NCI-H82 (cell line): ENCODE results near the gene FPGS.
A peak's percentile ranks its signal among the peaks of the same experiment; 100 is the strongest.

Experiments
- DNase-seq: peaks from one replicate; lab custom pipeline; 2025; lab: John Stamatoyannopoulos, UW

FPGS gene

DNA sequence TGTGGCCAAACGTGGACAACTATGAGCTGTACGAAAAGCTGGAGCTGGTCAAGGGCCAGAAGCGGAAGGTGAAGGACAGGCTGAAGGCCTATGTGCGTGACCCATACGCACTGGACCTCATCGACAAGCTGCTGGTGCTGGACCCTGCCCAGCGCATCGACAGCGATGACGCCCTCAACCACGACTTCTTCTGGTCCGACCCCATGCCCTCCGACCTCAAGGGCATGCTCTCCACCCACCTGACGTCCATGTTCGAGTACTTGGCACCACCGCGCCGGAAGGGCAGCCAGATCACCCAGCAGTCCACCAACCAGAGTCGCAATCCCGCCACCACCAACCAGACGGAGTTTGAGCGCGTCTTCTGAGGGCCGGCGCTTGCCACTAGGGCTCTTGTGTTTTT is 13.5 kb upstream of the FPGS start:
- no peak for DNase-seq

DNA sequence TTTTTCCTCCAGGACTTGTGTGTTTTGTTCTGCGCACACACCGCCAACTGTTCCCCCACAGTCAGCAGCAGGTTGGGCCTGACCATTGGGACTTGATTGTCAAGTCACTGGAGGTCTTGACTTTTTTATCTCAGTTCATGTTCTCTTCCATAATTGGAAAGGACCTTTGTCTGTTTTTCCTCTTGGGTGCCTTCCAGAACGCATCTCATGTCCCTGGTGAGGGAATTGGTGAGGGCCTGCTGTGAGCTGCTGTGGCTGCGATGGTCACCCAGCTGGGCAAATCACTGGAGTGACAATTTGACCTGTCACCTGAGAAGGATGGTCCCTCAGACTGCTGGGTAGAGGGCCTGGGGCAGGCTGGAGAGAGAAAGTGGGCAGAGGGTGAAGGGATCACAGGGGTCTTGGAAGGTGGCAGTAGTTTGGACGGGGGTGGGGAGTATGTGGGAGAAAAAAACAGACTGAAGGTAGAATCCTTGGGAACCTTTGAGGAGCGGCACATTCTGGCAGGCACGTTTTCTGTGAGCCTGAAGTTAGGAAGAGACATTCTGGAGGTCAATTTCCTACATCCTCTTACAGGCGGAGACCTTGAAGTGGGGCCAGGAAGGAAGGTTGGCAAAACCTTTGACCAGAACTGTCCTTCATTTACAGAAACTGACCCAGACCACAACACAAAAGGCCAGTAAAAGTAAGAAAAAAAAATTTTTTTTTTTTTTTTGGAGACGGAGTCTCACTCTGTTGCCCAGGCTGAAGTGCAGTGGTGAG is 12.4 kb upstream of the FPGS start:
- DNase-seq = no peak

DNA sequence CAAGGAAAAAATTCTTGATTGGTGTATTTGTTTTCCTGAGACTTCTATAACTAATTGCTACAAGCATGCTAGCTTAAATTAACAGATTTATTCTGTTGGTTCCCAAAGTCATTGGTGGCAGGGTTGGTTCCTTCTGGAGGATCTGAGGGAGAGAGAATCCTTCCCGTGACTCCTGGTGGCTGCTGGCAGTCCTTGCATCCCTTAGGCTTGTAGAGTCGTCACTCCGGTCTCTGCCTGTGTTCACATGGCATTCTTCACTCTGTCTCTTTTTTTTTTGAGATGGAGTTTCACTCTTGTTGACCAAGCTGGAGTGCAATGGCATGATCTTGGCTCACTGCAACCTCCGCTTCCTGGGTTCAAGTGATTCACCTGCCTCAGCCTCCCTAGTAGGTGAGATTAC is 11.6 kb upstream of the FPGS start:
- DNase-seq = no peak

DNA sequence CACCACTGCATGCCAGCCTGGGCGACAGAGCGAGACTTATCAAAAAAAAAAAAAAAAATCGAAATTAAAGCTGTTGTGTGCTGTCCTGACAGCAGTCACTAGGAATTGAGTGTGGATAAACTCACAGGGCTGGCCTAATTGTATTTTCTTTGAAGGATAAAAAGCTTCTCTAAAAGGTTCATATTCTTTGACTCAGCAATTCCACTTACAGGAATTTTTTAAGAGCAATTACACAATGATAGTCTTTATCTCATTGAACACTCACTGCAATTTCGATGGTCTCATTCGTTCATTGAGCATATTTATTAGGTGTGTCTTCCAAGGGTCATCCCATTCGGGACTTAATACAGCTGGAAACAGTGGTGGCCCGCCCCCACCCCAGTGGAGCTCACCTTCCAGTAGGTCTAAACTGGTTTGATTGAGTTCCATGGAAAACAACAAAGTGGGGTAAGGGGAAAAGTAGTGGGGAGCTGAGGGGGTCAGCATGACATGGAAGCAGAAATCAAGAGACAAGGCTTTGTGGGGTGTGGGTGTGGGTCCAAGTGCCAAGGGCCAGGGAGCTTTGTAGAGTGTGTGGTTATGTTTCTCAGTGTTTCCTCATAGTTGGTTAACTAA is 10.2 kb upstream of the FPGS start:
- DNase-seq = no peak

DNA sequence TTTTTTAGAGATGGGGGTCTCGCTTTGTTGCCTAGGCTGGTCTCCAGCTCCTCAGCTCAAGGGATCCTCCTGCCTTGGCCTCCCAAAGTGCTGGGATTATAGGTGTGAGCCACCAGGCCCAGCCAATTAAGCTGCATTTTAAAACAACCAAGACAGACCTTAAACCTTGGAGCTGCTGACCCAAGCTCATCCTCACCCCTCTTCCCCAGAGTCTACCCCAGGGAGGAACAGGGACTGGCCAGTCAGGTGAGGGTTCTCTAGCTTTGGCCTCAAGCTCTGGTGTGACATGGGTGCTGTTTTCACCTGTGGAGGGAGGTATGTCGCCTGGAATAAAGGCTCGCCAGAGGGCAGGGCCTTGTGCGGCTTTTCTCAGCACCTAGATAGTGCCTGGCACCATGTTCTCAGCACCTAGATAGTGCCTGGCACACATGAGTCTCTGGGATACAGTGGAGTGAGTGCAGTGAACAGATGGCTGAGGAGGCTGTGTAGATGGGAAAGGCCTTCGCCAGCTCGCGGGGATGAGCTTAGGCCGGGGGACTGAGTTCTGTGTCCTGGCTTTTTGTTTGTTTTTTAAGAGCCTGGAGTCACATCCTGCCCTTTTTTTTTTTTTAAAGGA is 9.5 kb upstream of the FPGS start:
- peak; percentile 75 for DNase-seq

DNA sequence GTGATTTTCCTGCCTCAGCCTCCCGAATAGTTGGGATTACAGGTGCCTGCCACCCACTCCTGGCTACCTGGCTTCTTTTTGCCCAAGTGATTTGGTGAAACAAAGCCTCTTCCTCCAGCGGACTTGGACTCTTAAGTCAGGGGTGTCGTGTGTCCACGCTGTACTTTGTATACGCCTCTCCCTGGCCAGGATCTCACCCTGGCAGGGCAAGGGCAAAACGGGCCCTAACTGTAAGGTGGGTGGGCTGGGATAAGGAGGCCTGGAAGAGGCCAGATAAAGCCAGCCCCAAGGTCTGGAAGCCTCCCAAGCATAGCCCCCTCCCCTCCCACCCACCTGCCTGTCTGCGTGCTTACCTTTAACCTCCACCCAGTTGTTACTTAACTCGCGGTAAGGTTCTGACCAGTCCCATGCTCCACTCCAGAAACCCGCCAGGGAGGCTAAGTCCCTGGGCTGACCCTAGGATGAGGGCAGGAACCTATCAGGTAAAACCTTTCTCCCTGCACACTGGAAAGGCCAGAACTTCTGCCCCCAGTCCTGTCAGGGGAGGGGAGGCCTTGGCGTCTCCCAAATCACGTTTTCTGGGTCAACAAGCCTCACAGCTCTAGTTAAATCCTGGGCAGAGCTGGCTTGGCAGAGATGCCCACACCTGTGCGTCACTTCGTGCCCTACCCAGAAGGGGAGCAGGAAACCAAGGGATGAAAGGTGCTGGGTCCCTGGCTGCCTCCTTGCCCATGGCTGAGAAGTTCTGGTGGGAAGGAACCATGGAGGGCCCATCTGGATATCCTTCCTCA is 8.5 kb upstream of the FPGS start:
- DNase-seq = no peak

DNA sequence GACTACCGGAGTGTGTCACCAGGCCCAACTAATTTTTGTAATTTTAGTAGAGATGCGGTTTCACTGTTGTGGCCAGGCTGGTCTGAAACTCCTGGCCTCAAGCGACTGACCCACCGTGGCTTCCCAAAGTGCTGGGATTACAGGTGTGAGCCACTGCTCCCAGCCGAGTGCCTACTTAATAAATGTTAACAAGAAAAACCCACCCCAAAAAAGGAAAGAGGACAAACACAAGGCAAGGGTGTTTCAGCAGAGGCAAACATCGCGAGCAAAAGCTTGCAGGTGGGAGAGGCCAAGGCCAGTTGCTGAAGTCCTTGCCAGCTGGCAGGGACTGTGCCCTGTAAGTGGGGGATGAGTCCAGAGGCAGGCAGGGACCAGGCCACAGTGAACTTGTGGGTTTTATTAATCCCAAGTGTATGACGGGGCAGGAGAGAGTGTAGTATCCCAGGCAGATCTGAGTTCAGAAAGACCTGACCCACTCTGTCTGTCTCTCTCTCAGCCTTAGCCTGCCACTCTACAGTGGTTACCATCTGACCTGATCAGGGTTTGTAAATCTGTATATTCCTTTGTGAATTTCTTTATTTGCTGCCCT is 6.4 kb upstream of the FPGS start:
- DNase-seq = no peak

DNA sequence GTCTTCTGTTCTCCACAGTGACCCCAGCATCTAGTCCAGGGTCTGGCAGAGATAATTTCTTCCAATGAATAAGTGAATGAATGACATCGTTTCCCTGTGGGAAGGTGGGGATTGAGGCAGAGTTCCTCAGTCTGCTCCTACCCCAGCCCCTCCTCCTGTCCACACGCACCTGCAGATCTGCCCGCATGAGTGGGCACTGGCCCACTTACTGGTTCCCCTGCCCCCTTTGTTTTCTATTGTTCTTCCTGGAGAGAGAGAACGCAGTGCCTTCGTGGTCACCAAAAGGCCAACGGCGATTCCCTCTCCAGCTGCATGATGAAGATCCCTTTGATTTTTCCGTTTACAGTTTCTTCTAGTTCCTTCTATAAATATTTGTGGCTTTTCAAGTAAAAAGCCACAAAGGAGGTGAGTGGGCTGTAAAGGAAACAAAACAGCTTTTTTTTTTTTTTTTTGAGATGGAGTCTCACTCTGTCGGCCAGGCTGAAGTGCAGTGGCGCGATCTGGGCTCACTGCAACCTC is 5.8 kb upstream of the FPGS start:
- DNase-seq = no peak

DNA sequence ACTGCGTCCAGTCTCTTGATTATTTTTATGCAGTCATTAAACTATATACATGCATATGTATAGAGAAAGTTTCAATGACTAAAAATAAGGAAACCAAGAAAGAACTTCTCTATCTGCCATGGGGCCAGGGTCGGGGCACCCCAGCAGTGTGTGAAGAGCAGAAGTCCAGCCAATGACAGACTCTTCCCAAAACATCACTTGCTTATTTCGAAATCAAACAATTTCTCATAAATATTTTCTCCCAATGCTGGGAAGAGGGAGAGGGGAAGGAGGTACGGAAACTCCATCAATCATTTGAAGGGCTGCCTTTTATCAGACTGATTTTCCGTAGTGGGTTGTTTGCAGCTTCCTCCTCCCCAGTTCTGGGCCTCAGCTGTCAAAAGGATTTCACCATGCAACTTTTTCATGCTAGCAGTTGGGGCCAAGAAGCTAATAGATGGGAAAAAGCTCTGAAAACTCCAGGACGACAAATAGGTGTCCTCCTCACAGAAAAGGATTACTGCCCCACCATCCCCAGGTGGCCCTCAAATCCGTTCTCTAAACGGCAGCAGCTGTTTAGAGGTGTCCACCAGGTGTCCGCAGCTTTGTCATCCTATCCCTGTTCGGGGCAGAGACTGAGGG is 617 bp upstream of the FPGS start:
- no peak for DNase-seq

DNA sequence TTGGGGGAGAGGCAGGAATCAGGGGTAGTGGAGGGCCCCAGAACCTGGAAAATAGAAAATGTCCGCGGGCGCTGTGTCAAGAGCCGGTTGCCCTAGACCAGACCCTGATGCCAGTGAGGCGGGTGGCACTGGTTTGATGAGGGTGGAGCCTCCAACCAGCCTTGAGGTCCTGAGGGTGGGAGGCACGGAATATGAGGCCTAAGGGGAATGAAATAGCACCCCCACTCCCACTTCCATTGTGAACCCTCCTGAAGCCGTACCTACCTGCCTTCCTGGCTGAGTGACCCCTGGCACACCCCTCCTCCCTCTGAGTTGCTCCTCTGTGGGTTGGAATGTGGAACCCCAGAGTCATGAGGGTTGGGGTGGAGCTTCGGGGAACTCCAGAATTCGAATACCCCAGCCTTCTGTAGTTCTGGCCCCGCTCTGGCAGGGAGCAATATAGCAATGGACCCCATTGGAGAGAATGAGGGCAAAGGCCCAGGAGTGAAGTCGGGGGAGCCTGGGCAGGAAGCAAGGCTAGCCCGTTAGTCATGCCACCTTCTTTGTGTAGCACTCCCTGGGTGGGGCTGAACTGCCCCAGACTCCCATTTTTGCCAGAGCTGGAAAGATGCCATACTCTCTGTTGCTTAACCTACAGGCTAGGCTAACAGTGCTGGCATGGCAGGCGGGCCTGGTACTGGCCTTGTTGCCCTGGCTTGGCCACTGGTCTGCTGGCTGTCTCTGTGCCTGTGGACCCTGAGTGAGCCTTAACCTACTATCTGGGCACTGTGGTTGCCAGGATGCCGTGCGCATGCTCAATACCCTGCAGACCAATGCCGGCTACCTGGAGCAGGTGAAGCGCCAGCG is 1.0 kb downstream of the FPGS start:
- no peak for DNase-seq

DNA sequence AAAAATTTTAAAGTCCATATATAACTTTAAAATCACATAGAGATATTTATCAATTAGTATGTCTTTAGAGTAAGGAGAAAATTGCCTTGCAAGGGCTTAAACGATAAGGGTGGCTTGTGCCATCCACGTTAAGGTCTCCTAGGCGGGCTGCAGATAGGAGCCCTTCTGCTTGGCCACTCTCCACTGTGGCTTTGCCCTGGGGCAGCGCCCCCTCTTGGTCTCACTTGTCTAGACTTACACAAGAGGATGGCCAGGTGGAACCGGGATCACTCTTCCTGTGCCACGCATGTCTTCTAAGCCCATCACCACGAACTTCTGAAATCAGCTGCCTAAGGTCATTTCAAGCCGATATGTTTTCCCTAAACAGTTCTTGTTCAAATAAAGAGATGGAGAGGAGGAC is 2.9 kb downstream of the FPGS start:
- peak; percentile 73 for DNase-seq

DNA sequence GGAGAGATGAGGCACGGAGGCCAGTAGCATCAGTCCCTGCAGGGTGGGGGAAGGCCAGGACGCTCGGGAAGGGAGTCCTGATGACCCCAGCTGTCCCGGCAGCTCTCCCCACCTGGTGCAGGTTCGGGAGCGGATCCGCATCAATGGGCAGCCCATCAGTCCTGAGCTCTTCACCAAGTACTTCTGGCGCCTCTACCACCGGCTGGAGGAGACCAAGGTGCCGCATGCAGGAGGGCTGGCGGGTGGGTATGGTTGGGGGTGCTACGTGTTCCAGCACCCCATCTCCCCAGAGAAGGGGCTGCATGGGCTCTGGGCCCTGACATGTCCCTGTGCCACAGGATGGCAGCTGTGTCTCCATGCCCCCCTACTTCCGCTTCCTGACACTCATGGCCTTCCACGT is 4.2 kb downstream of the FPGS start:
- no peak for DNase-seq

DNA sequence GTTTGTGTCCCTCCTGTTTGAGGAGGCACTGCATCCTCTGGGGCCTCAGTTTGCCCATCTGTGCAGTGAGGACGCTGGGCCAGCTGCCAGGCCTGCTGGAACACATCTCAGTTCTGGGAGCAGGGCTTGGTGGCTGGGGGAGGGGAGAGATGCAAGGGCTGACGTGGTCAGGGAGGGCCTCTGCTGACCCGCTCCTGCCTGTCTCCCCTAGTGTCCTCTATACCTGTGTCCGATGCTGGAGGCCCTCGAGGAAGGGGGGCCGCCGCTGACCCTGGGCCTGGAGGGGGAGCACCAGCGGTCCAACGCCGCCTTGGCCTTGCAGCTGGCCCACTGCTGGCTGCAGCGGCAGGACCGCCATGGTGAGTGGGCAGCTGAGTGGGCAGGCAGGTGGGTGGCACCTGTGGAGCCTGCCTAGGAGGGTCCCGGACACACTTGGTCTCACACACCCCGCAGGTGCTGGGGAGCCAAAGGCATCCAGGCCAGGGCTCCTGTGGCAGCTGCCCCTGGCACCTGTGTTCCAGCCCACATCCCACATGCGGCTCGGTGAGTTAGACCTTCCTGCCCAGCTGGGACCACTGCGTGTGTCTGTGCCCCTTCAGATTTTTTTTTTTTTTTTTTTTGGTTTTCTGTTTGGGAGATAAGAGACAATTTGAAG is 5.8 kb downstream of the FPGS start:
- DNase-seq = no peak

DNA sequence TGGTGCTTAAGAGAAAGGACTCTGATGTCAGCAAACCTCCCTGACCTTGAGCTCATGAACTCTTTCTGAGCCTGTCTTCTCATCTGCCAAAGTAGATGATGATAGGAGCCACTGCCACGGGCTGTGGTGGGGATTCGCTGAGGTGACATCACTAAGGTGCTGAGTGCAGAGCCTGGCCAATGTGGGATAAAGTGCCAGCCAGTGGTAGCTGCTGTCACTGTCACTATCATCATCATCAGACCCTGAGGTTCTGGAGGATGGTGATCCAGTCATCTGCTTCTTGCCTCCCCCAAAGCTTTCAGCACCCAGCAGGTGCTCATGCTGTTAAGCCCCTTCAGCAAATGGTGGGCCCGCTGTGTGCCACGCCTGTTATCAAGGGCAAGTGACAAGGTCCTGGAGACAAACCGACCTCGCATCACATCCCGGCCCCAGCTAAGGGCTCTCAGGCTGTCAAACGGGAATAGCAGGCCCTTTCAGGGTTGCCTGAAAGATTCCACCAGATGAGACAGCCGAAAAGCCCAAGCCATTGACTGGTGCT is 6.4 kb downstream of the FPGS start:
- no peak for DNase-seq

DNA sequence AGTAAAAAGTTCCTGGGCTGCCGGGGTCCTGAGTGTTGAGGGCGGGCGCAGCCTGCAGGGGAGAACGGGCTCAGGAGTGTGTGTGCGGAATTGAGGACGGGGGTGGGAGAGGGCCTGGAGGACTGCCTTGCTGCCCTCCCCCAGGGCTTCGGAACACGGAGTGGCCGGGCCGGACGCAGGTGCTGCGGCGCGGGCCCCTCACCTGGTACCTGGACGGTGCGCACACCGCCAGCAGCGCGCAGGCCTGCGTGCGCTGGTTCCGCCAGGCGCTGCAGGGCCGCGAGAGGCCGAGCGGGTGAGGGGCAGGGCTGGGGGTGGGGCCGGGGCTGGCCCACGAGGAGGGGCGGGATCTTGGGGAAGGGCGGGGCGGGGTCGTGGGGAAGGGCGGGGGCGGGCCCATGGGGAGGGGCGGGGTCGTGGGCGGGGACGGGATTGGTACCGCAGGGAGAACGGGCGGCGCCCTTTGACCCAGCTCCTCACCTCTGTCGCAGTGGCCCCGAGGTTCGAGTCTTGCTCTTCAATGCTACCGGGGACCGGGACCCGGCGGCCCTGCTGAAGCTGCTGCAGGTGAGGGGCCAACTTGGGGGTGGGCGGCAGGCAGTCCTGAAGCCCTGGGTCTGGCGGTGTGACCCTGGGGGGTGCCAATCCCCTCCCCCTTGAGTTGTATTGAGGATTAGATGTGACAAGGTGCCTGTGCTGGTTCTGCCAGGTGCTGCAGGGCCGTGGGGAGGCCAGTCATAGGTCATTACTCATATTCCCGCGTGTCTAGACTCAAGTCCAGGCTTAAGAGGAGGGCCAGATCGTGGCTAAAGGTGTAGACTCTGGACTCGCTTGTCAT is 7.1 kb downstream of the FPGS start:
- DNase-seq = peak; percentile 36

DNA sequence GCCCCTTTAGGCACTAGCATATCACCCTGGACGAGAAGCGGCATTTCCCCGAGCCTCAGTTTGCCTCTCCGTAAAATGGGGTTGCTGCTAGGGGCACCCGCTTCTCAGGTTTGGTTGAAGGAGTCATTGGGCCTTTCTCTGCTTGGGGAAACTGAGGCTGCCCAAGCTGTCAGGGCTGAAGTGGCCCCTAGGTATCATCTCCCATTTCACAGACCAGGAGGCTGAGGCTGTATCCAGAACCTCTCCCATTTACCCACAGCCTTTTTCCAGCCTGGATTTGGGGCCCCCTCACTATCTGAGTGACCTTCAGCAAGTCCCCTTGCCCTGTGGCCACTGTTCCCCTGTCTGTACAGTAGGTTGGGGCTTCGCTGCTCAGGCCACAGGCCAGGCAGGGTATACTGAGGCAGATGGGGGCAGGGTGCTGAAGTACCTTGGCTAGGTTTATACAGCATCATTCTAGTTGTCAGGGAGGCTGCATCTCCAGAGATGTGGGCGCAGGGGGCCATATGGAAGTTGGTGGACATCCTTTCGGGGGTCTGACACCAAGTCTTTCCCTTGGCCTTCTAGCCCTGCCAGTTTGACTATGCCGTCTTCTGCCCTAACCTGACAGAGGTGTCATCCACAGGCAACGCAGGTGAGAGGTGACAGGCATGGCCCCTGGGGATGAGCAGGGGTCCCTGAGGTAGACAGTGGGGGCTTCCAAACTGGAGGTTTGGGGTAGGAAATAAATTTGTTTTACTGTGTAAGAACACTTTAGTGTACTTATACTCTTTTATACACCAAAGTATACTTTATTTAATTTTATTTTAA is 7.9 kb downstream of the FPGS start:
- no peak for DNase-seq

DNA sequence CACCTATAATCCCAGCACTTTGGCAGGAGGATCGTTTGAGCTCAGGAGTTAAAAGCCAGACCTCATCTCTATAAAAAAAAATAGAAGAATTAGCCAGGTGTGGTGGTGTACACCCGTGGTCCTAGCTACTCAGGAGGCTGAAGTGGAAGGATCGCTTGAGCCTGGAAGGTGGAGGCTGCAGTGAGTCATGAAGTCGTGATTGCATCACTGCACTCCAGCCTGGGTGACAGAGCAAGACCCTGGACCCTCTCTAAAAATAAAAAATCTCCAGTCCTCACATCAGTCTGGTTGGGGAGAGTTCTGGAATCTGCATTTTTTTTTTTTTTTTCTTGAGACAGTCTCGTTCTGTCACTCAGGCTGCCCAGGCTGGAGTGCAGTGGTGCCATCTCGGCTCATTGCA is 9.3 kb downstream of the FPGS start:
- DNase-seq = no peak
